Activated CD4-positive, alpha-beta T cell treated with anti-CD3 and anti-CD28 coated beads, Interleukin-2, amount 10 ng/mL, durations not matched to agents 24 days and 14 days (primary cell): Measurements from ENCODE around the gene BPI. TPM values are rescaled to one million over a fixed set of nuclear protein-coding genes. Genes with fewer than 3 reads are reported as not detected.
"Not testable (repeated sequence)": the region's sequence is repeated elsewhere in the genome, so short reads cannot be mapped to it uniquely, and the experiment has no call there.

Experiments
- DNase-seq: peaks from one replicate; pipeline ENCODE4 v3.0.0; 2022
- H3K27ac Mint-ChIP-seq: one replicate; pipeline ENCODE4 v1.8.0; 2022; ENCODE audit warnings: mild to moderate bottlenecking, mixed read lengths
- H3K27me3 Mint-ChIP-seq: one replicate; pipeline ENCODE4 v1.8.0; 2022; ENCODE audit warnings: mixed read lengths
- H3K36me3 Mint-ChIP-seq: one replicate; pipeline ENCODE4 v1.8.0; 2022; ENCODE audit warnings: low read depth, mild to moderate bottlenecking, mixed read lengths
- H3K4me1 Mint-ChIP-seq: one replicate; pipeline ENCODE4 v1.8.0; 2021; ENCODE audit warnings: mixed read lengths
- H3K4me3 Mint-ChIP-seq: one replicate; pipeline ENCODE4 v1.8.0; 2022; ENCODE audit warnings: mild to moderate bottlenecking, moderate library complexity, mixed read lengths
- H3K9me3 Mint-ChIP-seq: one replicate; pipeline ENCODE4 v1.8.0; 2021; ENCODE audit warnings: mixed read lengths
- intact Hi-C: fragments of 100-400 bp; cut with micrococcal nuclease; formaldehyde crosslinking; loops from one replicate; pipeline ENCODE4 v1.15.1; 2023
- total RNA-seq: library from RNA; stranded (reverse); gene quantifications from 2 replicates; pipeline ENCODE4 v1.2.3, GENCODE V29; 2022

Gene BPI
- total RNA-seq, 1 donor from 2014 or later = not detected

DNA sequence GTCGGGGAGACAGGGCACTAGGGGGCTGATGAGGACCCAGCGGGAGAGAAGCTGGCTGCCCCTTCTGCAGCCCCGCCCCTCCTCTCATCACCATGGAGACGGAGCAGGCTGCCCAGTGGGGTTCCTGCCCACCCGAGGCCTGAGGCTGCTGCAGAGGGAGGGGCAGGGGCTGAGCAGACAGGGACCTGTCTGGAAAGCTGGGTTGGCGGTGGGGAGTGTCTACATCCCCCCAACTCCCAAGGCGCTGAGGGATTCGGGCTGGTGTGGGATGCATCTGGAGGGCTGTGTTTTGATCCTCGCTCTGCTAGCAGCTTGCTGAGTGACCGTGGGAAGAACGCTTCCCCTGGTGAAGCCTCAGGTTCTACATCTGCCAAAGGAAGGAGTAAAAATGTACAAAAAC, 1.2 kb upstream of the BPI start:
- Mint-ChIP-seq H3K9me3 (no peaks in the 10 kb centered on the region), H3K27ac (no peak overlapping the region), H3K36me3 (no peaks in the 10 kb centered on the region), H3K4me1 (peaks cover 9% of the 10 kb centered on the region), H3K4me3 (no peak overlapping the region), H3K27me3 (peaks cover 40% of the 10 kb centered on the region)
- intact Hi-C loops = no loop called here
- no peak for DNase-seq

DNA sequence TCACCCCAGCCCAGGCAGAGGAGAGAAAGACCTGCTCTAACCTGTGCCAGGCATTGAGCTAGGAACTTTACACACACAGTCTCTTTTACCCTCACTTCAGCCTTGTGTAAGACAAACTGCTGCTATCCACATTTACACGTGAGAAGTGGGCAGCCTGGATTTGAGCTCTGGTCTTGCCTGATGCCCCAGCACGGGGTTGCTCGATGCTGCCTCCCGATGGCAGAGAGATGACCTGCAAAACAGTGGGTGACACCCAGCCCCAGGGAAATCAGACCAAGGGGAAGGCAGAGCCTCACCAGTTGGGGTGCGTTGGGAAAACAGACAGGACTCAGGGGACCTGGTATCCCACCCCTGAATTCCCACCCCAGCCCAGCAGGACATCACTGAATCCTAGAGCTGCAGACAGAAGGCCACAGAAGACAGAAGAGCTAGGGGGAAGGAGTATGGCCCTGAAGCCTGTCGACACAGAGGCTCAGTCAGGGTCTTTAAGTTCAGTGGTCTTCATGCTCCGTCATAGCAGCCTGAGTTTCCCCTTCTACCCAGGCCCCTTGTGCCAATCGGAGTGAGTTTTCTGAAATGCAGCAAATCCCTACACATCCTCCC, 990 bp downstream of the BPI start:
- Mint-ChIP-seq H3K27ac (no peak overlapping the region), H3K27me3 (peaks cover 40% of the 10 kb centered on the region), H3K4me3 (no peak overlapping the region), H3K36me3 (no peaks in the 10 kb centered on the region), H3K4me1 (peaks cover 12% of the 10 kb centered on the region), H3K9me3 (no peaks in the 10 kb centered on the region)
- DNase-seq = peak; percentile 70
- intact Hi-C loops = no loop called here

DNA sequence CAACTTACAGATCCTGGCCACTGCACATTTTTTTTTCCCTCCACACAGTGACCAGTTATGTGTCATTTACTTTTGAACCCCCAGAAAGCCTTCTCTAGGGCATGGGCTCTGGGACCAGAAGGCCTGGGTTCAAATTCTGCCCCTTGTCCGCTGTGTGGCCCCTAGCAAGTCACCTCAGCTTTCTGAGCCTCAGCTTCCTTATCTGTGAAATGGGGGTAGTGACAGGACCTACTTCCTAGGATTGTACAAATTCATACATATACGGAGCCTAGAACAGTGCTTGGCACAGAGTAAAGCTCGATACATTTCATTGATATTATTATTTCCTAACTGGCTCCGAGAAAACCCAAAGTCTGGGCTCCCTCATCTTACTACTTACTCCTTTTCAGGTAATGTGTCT, 1.6 kb downstream of the BPI start:
- peaks cover 12% of the 10 kb centered on the region for H3K4me1 Mint-ChIP-seq
- peaks cover 38% of the 10 kb centered on the region for H3K27me3 Mint-ChIP-seq
- no peak overlapping the region for H3K27ac Mint-ChIP-seq
- no peaks in the 10 kb centered on the region for H3K9me3 Mint-ChIP-seq
- H3K4me3 Mint-ChIP-seq = no peak overlapping the region
- intact Hi-C loops = no loop called here
- DNase-seq = no peak
- H3K36me3 Mint-ChIP-seq = no peaks in the 10 kb centered on the region

DNA sequence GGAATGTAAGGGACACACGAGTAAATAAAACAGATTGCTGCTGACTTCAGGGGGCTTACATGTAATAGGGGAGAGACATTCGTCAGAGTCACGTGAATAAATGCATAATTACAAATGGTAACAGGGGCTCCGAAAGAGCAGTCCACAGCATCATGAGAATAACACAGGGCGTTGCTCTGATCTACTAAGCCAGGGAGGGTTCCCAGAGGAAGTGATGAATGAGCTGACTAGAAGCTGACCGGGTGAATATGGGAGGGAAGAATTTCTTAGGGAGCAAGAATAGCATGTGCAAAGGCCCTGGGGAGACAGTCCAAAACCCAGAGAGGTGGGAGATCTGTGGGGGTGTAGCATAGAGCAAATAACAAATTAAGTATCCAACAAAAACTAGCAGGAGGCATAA, 2.4 kb downstream of the BPI start:
- peaks cover 12% of the 10 kb centered on the region for H3K4me1 Mint-ChIP-seq
- no peaks in the 10 kb centered on the region for H3K9me3 Mint-ChIP-seq

DNA sequence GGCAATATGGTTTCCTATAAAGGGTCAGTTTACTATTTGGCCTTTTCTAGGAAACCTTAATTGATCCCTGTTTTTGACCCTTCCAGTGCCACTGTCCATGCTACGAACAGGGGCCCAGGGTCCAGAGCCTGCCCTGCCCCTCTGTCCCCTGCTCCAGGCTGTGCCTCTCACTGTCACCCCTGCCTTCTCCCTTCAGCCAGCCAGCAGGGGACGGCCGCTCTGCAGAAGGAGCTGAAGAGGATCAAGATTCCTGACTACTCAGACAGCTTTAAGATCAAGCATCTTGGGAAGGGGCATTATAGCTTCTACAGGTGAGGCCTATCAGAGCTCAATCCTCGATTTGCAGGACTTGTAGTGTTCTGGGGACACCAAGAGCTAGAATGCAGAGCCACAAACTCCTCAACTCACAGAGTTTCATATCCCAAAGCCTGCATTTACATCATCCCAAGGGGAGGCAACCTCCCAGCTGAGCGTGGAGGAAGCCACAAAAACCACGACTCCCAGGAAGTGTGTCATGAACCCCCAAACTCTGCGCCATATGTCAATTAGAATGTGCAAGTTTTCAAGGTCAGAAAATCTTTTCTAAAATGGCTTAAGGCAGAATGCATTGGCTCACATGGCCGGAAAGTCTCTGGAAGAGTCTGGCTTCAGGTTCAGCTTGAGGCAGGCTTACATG, 3.6 kb downstream of the BPI start:
- DNase-seq = no peak
- no peaks in the 10 kb centered on the region for H3K9me3 Mint-ChIP-seq
- peaks cover 24% of the 10 kb centered on the region for H3K27me3 Mint-ChIP-seq
- no peak overlapping the region for H3K27ac Mint-ChIP-seq
- H3K4me1 Mint-ChIP-seq = peaks cover 12% of the 10 kb centered on the region
- H3K4me3 Mint-ChIP-seq = no peak overlapping the region
- intact Hi-C loops = no loop called here
- H3K36me3 Mint-ChIP-seq = no peaks in the 10 kb centered on the region

More for the DNA sequence above, 2.4 kb downstream of the BPI start:
- no peaks in the 10 kb centered on the region for H3K36me3 Mint-ChIP-seq
- no peak overlapping the region for H3K27ac Mint-ChIP-seq
- intact Hi-C loops = no loop called here
- peaks cover 33% of the 10 kb centered on the region for H3K27me3 Mint-ChIP-seq
- no peak overlapping the region for H3K4me3 Mint-ChIP-seq
- no peak for DNase-seq

DNA sequence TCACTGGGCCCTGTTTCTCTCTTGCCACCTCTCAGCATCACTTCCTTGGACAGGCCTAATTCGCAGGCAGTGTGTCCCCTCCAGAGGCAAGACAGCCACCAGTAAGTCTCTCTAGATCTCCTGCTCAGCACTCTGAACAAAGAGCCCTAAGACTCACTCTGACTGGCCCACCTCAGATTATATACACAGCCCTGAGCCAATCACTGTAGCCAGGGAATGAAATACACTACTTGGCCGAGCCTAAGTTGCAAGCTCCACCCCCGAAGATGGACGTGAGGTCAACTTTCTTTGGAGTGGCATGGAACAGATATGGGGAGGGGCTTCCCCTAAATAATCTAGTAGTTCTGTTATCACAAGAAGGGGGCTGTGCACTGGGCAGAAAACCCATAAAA, 4.1 kb downstream of the BPI start:
- peaks cover 19% of the 10 kb centered on the region for H3K27me3 Mint-ChIP-seq

DNA sequence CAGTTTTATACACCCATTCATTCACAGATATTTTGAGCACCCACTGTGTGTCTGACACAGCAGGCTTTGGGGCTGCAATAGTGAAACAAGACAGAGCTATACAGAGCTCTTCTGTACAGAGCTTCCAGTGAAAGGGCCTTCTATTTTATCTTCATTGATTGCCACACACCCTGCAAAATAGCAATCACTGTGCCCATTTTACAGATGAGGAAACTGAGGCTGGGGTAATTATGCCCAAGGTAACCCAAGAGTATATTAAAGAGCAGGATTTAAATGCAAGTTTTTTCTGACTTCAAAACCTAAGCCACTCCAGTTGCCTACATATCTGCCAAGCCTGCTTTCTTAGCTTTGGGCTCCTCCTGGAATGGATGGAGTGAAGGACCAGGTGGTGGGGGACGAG, 4.5 kb downstream of the BPI start:
- no peaks in the 10 kb centered on the region for H3K9me3 Mint-ChIP-seq
- no peaks in the 10 kb centered on the region for H3K36me3 Mint-ChIP-seq
- peaks cover 15% of the 10 kb centered on the region for H3K27me3 Mint-ChIP-seq
- peaks cover 12% of the 10 kb centered on the region for H3K4me1 Mint-ChIP-seq
- H3K4me3 Mint-ChIP-seq = no peak overlapping the region
- H3K27ac Mint-ChIP-seq = no peak overlapping the region
- intact Hi-C loops = no loop called here
- DNase-seq = no peak

More for the DNA sequence above, 4.1 kb downstream of the BPI start:
- H3K9me3 Mint-ChIP-seq = no peaks in the 10 kb centered on the region
- DNase-seq = no peak
- no peak overlapping the region for H3K27ac Mint-ChIP-seq
- H3K4me3 Mint-ChIP-seq = no peak overlapping the region
- intact Hi-C loops = no loop called here
- H3K4me1 Mint-ChIP-seq = peaks cover 12% of the 10 kb centered on the region
- H3K36me3 Mint-ChIP-seq = no peaks in the 10 kb centered on the region

DNA sequence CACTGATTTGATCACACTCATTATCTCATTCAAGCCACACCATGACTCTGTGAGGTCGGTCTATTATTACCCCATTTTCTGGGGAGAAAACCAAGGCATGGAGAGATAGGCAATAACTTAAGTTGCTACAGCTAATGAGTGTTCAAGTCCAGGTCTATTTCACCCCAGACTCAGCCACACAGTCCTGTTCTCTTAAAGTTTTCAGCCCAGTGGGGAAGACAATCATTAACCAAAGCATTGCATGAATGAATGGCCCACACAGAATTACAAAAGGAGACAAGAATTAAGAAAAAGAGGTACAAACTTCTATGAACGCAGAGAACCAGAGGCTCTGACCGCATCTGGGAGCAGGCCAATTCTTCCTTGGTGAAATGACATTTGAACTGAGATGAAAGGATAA, 7.1 kb downstream of the BPI start:
- intact Hi-C loops = no loop called here
- H3K27me3 Mint-ChIP-seq = no peaks in the 10 kb centered on the region
- no peaks in the 10 kb centered on the region for H3K9me3 Mint-ChIP-seq
- no peak overlapping the region for H3K4me3 Mint-ChIP-seq
- no peak overlapping the region for H3K27ac Mint-ChIP-seq
- no peak for DNase-seq
- peaks cover 4% of the 10 kb centered on the region for H3K4me1 Mint-ChIP-seq
- no peaks in the 10 kb centered on the region for H3K36me3 Mint-ChIP-seq

DNA sequence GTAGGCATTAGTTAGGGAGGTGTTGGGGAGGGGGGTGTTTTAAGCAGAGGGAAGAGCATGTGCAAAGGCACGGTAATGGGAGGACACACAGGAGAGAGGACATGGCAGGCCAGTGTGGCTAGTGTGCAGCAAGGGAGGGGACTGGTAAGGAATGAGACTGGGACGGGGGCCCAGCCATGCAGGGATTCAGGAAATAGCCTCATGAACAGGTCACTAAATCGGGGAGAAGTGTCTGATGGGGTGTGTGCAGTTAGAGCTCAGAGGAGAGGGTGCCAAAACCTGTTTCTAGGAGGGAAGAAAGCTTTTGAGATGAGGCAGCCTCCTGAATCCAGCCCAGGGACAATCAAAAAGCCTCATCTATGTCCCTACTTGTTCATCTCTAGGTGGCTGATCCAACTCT, 7.5 kb downstream of the BPI start:
- H3K4me3 Mint-ChIP-seq = no peak overlapping the region
- no peaks in the 10 kb centered on the region for H3K36me3 Mint-ChIP-seq
- intact Hi-C loops = no loop called here
- DNase-seq = no peak
- H3K27ac Mint-ChIP-seq = no peak overlapping the region
- no peaks in the 10 kb centered on the region for H3K9me3 Mint-ChIP-seq
- peaks cover 4% of the 10 kb centered on the region for H3K4me1 Mint-ChIP-seq
- no peaks in the 10 kb centered on the region for H3K27me3 Mint-ChIP-seq

DNA sequence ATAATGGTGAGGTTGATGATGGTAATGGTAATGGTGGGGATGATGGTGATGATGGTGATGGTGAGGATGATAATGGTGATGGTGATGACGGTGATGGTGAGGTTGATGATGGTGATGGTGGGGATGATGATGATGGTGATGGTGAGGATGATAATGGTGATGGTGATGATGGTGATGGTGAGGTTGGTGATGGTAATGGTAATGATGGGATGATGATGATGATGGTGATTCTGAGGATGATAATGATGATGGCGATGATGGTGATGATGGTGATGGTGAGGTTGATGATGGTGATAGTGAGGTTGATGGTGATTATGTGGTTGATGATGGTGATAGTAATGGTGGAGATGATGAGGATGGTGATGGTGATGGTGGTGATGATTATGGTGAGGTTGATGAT, 9.7 kb downstream of the BPI start:
- intact Hi-C loops = no loop called here
- Mint-ChIP-seq H3K27me3 (peaks cover 3% of the 10 kb centered on the region), H3K4me1 (no peaks in the 10 kb centered on the region), H3K4me3 (no peak overlapping the region), H3K9me3 (no peaks in the 10 kb centered on the region), H3K36me3 (no peaks in the 10 kb centered on the region), H3K27ac (no peak overlapping the region)
- no peak for DNase-seq

DNA sequence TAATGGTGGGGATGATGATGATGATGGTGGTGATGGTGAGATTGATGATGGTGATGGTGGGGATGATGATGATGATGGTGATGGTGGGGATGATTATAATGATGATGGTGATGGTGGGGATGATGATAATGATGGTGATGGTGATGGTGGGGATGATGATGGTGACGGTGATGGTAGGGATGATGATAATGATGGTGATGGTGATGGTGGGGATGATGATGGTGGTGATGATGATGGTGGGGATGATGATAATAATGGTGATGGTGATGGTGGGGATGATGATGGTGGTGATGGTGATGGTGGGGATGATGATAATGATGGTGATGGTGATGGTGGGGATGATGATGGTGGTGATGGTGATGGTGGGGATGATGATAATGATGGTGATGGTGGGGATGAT, 10.4 kb downstream of the BPI start:
- intact Hi-C loops, DNase-seq, H3K36me3 Mint-ChIP-seq, H3K27ac Mint-ChIP-seq, H3K4me3 Mint-ChIP-seq, H3K9me3 Mint-ChIP-seq, H3K27me3 Mint-ChIP-seq, H3K4me1 Mint-ChIP-seq: not testable (repeated sequence)

DNA sequence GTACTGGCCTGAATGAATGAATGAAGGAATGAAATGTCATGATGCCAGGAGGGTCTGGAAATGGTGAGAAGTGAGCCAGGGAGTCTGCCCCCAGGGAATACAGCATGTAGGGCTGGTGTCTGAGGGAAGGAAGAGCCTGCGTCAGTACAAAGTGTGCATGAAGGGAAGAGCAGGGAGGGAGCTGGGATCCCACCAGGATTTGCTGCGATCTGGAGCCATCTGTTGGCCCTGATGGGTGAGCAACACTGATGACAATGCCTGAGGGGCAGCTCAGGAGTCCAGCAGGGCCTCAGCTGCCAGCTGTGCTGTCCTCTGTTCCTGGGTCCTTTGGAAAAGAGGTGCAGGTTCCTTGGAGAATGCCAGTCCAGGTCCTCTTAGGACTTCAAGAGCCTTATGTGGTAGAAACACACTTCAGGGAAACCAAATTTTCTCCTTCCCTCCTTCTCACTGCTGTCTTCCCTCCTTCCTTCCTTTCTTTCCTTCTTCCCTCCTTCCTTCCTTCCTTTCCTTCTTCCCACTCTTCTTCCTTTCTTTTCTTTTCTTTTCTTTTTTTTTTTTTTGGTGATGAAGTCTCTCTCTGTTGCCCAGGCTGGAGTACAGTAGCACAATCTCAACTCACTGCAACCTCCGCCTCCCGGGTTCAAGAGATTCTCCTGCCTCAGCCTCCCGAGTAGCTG, 11.5 kb downstream of the BPI start:
- Mint-ChIP-seq H3K27ac (no peak overlapping the region), H3K27me3 (peaks cover 3% of the 10 kb centered on the region), H3K9me3 (no peaks in the 10 kb centered on the region), H3K4me3 (no peak overlapping the region), H3K36me3 (no peaks in the 10 kb centered on the region), H3K4me1 (no peaks in the 10 kb centered on the region)
- intact Hi-C loops = no loop called here
- no peak for DNase-seq

DNA sequence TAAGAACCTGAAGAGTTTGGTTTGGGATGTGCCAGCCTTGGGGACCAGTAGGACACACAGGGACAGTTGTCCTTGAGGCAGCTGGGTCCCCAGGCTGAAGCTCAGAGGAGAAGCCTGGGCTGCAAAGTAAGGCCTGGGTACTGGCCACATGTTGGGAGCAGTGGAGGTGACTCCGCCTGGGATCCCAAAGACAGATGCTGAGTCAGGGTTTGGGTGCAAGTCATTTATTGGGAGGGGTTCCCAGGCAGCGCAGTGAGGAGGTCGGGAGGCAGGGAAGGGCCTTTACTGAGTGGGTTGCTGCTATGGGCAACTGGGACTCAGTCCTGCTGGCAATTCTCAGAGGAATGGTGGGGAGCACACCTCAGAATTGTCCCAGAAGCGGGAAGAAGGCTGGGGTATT, 12.4 kb downstream of the BPI start:
- H3K4me1 Mint-ChIP-seq = no peaks in the 10 kb centered on the region

DNA sequence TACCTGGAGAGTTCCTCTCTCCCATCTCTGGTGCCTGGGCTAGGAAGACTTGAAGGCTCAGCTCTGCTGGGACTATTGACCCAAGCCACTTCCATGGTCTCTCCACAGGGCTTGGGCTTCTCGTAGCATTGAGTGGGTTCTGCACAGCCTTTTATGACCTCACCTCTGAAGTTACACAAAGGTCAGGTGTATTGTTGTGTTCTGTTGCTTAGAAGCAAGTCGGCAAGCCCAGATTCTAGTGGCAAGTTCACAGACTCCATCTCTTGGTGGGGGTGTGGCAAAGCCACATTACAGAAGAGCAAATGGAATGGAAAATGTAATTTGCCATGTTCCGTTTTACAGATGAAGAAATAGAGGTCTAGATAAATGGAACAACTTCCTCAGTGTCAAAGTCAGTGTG, 13.5 kb downstream of the BPI start:
- Mint-ChIP-seq H3K27ac (no peak overlapping the region), H3K4me3 (no peak overlapping the region), H3K4me1 (no peaks in the 10 kb centered on the region), H3K9me3 (no peaks in the 10 kb centered on the region), H3K36me3 (no peaks in the 10 kb centered on the region), H3K27me3 (peaks cover 10% of the 10 kb centered on the region)
- DNase-seq = no peak
- intact Hi-C loops = no loop called here

More for the DNA sequence above, 12.4 kb downstream of the BPI start:
- DNase-seq = no peak
- Mint-ChIP-seq H3K4me3 (no peak overlapping the region), H3K36me3 (no peaks in the 10 kb centered on the region), H3K9me3 (no peaks in the 10 kb centered on the region), H3K27me3 (peaks cover 5% of the 10 kb centered on the region), H3K27ac (no peak overlapping the region)
- intact Hi-C loops = no loop called here
